Epithelial cell of prostate (primary cell): ENCODE data around the gene UCN.
"Not testable (repeated sequence)": the region's sequence is repeated elsewhere in the genome, so short reads cannot be mapped to it uniquely, and the experiment has no call there.

Source experiments
- DNase-seq: peaks from one replicate; pipeline ENCODE4 v3.0.0-alpha.2; 2011; ENCODE audit warnings: low read depth, low spot score
- H3K27ac ChIP-seq: fragments of 450-650 bp; 2 replicates; pipeline ENCODE4 v1.5.1; 2017; ENCODE audit warnings: mild to moderate bottlenecking

Gene UCN

DNA sequence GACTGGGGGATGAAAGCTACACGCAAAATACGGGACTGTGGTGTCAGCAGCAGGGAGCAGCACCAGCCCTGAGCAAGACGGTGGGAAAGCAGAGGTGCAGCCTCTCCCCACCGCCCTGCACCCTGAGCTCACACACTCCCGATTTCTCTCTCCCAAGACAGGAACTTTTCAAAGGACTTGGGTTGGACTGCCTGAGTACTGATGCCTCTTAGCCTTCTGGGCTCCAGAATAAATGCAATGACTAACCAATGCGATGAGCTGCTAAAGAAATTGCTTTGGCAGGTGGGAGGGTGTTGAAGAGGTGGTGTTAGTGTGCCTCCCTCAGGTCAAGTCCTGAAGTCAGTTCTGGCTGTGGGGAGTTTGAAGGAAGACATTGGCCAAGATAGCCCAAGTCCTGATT is 16.4 kb downstream of the UCN start:
- no peak for DNase-seq
- H3K27ac ChIP-seq: no peak overlapping the region

DNA sequence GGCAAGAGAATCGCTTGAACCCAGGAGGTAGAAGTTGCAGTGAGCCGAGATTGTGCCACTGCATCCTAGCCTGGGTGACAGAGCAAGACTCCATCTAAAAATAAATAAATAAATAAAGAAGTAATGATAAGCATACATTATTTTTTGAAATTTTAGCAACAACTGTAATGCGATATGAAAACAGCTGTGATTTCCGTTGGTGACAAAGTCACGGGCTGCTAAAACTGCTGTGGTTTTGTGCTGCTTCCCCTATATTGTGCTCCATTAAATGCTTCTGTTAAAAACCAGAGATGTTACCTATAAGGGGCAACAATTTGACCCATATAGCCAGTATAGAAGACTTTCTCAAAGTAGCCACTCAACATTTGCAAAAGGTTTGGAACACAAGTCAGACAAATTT is 17.7 kb downstream of the UCN start:
- no peak for DNase-seq
- no peak overlapping the region for H3K27ac ChIP-seq

DNA sequence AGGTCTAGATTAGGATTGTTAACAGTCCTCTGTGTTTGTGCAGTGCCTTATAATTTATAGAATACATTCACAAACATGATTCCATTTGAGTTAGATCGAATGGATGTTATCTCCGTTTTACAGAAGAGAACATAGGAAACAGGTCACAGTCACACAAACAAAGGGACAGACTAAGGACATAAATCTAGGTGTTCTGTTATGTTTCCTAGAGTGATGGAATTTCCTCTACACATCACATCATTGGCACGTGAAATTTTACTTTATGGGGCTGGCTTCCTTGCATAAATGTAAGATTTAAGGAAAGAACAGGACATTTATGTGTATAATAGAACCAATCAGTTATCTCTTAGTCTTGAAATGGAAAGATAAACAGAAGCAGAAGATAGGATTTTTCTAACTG is 19.6 kb downstream of the UCN start:
- no peak overlapping the region for H3K27ac ChIP-seq
- no peak for DNase-seq

DNA sequence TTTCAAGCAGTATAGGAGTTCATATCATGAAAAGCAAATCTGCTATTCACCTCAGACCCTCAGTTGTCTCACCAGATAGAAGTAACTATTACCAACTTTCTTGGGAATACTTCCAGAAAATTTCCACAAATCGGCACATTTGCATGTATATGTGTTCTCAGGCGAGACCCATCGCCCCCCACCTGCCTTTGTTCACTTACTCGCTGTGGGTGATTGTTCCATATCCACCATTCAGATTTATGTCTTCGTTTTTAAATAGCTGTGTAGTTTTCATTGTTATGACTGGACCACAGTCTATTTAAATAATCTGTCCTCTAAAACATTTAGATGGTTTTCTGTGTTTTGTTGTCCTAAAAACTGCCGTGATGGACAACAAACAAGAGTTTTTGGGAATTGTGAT is 22.8 kb downstream of the UCN start:
- no peak overlapping the region for H3K27ac ChIP-seq
- no peak for DNase-seq

DNA sequence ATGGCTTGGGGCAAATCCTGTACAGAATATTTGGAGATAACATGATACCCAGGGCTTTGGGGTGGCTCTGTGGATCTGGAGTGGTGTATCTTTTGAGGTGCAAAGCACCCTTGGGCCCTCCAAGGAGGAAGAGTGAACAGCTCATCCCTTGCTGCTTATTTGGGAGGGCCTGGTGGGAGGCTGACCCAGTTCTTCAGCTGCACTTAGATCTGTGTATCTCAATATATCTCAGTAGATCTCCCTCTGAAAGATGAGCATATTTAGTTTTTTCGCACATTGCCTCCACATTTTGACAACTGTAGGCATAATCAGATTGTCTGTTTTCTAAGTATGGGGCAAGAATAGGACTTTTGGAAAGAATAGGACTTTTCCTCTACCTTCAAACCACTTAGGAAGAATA is 23.2 kb downstream of the UCN start:
- H3K27ac ChIP-seq: no peak overlapping the region
- no peak for DNase-seq

DNA sequence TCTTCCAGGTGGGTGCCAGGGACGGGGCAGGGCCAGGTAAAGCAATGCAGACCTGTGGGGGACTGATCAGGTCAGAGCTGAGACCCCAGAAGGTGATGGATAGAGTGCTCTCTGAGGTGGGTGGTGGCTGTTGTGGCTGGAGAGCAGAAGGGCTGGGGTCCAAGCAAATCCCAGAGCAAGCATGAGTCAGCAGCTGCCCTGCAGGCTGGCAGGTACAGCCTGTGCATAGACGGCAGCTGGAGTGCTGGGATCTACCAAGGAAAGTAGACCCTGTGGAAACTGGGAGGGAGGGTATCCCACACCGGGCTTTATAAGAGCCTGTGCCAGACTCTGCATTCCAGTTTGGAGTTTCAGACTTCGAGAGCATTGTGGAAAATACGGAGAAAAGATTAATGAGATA is 25.4 kb downstream of the UCN start:
- H3K27ac ChIP-seq: no peak overlapping the region
- no peak for DNase-seq

DNA sequence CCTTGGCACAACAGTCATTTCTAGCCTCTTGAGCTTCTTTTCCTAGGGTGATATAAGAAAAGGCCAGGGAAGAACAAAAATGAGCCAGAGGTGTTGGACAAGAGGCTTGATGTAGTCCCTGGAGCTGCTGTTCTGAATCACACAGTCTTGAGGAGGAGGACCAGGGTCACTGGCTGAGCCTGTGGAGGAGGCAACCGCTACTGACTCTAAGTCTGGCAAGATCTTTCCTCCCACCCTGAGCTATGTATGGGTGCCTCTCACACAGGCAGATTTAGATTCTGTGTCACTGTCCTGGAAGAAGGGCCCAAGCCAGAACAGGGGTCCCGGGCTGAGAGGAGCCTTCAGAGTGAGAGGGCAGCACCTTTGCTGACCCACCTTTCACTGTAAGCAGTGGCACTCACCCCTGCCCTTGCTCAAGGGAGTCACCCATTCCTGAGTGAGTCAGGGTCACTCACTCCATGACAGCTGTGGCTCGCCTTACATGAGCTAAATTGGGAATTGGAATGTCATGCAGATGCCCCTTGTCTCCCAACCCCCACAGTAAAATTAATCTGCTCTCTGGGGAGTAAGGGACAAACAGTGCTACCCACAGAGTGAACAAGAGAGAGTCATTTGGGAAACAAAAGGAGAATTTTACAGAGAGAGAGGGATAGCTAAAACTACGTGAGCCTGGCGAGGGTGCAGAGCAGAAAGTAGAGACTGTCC is 26.2 kb downstream of the UCN start, which contains the start of gene TRIM54:
Gene TRIM54, plus strand, starts transcription at position 575 of the 705 bp plus-strand sequence. CDS start 303 bp downstream, outside the sequence.
- H3K27ac ChIP-seq: no peak within 1 kb of the TSS
- DNase-seq: no peak

DNA sequence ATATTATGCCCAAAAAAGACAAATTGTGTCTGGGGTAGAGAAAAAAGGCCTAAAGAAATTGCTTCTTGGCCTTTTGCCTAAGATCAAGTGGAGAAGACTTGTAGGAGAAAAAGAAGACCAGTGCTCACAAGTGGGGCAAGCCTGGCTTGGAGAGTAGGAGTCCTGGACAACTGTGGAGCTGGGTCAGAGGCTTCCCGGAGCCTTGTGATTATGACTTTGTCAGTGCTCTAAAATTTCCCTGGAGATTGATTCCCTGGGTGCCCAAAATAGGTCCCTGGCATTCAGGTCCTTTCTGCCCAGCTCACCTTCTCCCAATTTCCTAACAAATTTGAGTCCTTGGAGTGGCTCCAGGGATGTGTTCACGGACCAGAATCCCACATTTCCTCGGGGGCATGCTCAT is 26.8 kb downstream of the UCN start:
- no peak for DNase-seq
- no peak overlapping the region for H3K27ac ChIP-seq

DNA sequence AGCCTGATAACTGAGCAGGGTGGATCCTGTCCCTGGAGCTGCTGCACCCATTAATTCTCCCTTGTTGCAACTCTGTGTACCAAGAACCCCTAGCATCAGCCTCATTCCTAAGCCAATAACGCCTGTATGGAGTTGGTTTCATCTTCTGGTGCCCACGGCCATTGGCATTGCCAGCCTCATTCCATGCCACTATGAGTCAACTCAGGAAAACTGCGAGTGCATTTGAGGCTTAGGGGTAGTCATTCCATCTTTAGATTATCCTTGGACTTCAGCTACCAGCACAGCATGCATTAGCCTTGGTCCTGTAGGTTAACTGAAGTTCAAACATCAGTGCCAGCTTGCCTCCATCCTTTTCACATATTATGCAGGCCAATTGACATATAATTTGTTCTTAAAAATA is 27.4 kb downstream of the UCN start:
- H3K27ac ChIP-seq: no peak overlapping the region
- DNase-seq: no peak

DNA sequence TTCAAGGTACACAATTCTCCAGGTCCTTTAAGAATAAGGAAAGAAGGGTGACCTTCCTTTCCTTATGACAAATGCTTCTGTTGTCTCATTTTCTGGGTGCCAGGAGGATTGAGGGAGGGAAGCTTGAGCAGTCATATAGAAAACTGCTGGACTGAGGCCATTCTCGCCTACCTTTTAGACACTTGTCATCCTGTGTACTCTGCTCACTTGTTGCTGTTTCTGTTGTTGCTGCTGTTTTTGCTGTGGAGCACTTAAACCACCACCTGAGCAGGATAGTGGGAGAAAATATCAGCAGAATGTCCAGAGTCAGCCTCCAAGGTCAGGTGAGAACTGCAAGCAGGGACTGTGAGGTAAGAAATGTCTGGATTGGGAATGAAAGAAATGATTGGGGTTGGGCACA is 30.2 kb downstream of the UCN start:
- no peak overlapping the region for H3K27ac ChIP-seq
- DNase-seq: no peak

DNA sequence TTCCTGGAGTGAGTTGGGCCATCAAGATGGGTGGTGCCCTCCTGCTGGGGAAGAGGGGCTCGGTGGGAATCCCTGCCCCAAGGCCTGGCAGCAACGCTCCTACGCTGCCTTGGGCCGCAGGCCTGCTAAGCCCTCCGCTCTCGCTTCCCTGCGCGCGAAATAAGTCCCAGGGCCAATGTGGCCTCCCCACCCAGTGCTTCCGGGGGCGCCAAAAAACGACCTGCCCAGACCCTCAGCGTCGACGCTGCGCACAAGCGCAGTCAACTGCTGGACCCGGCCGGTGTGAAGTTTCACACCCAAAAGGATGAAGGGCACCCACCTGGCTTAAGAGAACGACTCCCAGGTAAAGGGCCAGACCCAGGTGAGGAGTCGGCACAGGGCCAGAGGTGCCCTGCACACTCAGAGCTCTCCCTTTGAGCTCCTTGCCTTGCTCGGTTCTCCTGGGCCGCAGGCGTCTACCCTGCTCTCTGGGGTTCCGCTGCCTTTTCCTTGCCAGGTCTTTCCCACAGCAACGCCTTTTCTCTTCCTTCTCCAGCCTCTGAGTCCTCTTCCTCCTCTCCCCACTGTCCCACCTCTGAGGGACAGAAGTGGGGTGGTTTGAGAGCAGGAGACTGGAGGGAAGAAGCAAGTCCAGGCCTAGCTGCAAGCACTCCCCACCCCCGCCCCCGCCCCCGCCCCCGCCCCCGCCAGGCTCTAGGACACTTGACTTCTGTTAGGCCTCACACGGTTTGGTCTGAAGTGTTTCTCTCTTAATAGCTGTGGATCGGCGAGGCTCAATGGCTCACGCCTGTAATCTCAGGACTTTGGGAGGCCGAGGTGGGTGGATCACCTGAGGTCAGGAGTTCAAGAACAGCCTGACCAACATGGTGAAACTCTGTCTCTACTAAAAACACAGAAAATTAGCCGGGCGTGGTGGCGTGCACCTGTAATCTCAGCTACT is 32.8 kb downstream of the UCN start, which contains the start of gene DNAJC5G:
Gene DNAJC5G, plus strand, starts transcription at position 223 of the 940 bp plus-strand sequence. CDS start 1,296 bp downstream, outside the sequence.
- no peak within 1 kb of the TSS for H3K27ac ChIP-seq
- no peak for DNase-seq

DNA sequence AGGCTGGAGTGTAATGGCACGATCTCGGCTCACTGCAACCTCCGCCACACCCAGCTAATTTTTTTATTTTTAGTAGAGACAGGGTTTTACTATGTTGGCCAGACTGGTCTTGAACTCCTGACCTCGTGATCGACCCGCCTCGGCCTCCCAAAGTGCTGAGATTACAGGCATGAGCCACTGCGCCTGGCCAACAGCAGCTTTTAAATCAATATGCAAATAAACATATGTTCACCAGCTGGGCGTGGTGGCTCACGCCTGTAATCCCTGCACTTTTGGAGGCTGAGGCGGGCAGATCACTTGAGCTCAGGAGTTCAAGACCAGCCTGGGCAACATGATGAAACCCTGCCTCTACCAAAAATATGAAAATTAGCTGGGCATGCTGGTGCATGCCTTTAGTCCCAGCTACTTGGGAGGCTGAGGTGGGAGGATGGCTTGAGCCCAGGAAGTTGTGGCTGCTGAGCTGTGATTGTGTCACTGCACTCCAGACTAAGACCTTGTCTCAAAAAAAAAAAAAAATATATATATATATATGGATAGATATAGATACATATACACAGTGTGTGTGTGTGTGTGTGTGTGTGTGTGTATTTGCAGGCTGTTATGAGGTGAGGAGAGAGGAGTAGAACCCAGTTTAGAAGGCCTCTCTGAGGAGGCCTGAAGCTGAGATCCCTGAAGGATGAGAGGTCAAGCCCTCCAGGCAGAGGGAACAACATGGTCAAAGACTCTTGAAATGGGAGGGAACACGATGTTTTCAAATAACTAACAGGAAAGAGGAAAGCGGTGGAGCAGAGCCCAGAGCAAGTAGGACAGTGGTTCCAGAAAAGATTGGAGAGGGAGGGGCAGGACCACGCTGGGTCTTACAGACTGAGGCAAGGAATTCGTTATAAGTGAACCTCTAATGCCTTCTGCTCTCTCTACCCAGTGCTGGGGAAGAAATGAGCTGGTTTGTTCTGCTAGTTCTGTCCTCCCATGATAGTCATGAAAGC is 35.4 kb downstream of the UCN start:
- not testable (repeated sequence) for DNase-seq, H3K27ac ChIP-seq

DNA sequence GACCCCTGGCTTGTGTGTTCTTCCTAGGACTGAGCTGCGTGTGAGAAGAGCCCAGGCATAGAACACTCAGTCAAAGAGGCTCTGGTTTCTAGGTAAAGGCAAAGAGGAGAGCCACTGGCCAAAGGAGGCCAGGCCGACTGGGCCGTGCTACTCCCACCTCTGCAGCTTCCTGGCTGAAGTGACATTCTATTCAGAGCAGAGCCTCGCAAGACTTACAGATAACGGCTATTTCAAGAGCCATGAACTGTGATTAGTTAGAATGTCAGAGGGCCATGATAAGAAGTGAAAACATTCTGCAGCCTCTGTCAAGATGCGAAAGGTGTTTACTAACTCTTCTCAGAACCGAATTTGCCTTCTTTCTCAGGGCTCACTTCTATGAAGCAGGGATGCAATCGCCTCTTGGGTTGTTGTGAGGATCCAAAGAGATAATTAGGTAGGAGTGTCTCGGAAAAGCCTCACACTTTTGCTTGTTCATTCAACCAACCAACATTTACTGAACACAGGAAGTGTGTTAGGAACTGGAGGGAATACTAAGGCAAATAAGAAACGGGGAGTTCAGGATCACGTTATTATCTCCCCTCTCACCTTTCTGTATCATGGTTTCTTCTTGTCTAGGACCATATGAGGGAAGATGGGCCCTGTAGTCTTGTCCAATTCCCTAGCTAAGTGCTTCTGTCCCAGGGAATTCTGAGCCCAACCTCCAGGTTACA is 36.5 kb downstream of the UCN start:
- no peak overlapping the region for H3K27ac ChIP-seq
- DNase-seq: no peak

DNA sequence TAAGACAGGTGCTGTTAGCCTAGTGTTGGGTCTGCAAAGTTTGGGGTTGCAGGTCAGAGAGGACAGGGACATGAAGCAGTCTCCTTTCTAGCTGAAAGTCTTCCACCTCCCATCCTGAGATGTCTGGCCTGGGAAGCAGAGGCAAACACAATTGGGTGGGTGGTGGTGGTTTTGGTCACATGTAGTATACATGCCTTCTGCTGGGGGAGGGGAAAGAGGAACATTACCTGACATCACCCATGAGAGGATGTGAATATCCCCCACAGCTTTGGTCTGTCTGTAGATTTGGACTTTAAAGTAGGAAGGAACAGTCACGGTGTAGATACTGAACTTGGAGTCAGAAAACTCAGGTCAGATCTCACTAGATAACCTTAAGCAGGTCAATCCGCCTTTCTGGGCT is 37.6 kb downstream of the UCN start:
- H3K27ac ChIP-seq: no peak overlapping the region
- DNase-seq: no peak

DNA sequence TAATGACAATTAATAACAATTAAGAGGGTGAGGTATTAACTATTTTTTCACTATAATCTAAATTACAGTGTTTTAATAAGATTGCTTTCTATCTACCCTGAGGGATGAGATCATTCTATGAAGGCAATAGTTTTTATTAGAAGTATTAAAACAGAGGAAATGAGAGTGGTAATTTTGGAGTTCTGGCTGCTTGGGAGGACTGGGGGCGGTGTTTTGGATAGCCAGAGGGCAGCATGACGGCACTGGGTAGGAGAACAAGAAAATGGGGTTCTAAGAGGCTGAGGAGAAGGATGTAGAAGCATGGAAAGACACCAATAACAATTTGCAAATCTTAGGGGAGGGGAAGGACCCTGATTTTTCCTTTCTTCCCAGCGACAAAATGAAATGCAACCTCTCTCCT is 38.1 kb downstream of the UCN start:
- no peak for DNase-seq
- H3K27ac ChIP-seq: no peak overlapping the region

DNA sequence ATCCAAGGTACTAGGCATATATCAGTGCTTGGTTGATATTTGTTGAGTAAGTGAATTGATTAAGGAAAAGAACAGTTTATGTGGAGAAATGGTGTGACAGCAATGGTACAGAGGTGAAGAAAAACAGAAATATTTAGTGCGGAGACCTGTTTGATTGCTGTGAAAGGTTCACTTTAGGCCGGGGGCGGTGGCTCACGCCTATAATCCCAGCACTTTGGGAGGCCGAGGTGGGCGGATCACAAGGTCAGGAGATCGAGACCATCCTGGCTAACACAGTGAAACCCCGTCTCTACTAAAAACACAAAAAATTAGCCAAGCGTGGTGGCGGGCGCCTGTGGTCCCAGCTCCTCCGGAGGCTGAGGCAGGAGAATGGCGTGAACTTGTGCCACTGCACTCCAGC is 39.9 kb downstream of the UCN start:
- H3K27ac ChIP-seq, DNase-seq: not testable (repeated sequence)

DNA sequence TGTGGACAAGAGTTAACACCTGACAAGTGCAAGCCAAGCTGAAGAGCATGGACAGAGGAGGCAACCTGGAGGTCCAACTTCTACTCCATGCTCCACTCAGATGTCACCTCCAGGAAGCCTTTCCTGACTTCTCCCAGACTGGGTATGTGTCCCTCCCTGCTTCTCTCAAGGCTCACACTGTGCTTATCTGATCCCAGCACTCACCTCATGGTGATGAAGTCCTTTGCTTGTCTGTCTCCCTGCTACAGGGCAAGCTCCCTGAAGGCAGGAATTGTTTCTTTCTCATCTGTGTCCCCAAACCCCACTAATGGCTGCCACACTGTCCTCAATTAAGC is 42.7 kb downstream of the UCN start:
- no peak overlapping the region for H3K27ac ChIP-seq
- no peak for DNase-seq

DNA sequence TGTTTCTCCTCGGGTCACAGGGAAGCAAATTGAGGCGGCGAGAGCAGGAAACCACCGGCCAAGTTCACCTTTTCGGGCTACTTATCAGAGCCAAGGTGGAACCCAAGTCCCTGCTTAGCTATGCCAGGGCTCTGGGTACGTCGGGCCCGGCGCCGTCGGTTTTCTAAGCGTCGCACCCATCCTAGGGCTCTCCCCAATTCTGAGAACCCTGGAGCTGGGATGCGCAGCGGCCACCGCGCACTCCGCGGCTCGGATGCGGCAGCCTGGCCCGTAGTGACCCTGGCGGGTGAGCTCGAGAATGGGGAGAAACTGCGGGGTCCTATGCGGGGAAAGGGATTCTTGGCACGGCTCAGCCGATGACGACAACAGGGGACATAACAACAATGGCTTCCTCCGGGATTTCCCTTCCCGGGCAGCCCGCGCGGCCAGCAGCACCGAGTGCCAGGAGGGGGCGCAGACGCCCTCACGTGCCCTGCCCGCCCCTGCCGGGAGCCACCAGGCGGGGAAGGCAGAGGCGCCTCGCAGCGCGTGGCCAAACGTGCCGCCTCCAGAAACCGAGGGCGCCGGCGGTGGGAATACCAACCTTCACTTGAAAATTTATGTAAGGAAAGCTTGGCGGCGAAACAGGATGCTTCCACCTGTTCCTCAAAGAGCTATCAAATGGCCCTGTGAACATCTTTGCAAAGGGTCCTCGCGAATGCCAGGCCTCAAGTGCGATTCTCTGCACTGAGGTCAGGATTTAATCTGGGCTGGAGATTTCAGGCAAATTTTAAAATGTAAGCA is 43.3 kb downstream of the UCN start:
- H3K27ac ChIP-seq: no peak overlapping the region
- no peak for DNase-seq

DNA sequence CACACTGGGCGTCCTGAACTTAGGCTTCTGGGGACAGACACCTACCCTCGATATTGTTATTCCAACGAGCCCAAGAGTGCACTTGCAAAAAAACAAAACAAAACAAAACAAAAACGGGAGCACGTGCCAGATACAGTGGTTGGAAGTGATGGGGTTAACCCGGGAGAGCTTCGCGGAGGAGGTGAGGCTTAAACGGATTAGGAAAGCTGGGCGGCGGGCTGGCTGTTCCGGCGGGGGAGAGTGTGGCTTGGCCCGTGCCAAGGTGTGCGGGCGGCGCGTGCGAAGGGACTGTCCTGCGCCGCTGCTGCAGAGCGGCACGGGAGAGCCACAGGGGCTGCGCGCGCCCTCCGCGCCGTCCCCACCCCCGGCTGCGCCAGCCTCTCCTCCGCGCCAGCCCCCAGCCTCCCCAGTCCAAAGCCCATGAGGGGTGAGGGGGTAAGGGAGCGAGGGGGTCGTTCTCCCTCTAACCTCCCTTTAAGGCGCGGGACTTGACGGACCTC is 43.9 kb downstream of the UCN start:
- no peak overlapping the region for H3K27ac ChIP-seq
- DNase-seq: no peak
